GM12872 (cell line): ENCODE results near the gene ERAS.

Experiments used
- CTCF ChIP-seq: IDR thresholded peaks from 3 replicates; pipeline ENCODE4 v1.5.1; 2011; ENCODE audit warnings: low read depth, mild to moderate bottlenecking, low read length, moderate library complexity; ENCODE audit not compliant: insufficient read depth

The ERAS gene

GRCh38 chrX:48826135-48826875 is at the start of gene ERAS:
ERAS (plus strand) TSS chrX:48826513; CDS start chrX:48829124, 2,611 bp downstream.
- TF ChIP-seq CTCF: peak; percentile 44

GRCh38 chrX:48776818-48777439 is 49.4 kb upstream of the ERAS start:
- no peak for TF ChIP-seq CTCF

GRCh38 chrX:48779399-48779798 is 46.9 kb upstream of the ERAS start:
- no peak for TF ChIP-seq CTCF

- TF ChIP-seq CTCF: no peak
These were observed 44.6 kb upstream of the ERAS start for GRCh38 chrX:48781705-48782104.

GRCh38 chrX:48782216-48782615 is 44.1 kb upstream of the ERAS start:
- no peak for TF ChIP-seq CTCF

- TF ChIP-seq CTCF: no peak
These were observed 43.5 kb upstream of the ERAS start for GRCh38 chrX:48782795-48783194.

- TF ChIP-seq CTCF: no peak
These were observed 41.6 kb upstream of the ERAS start for GRCh38 chrX:48784726-48785125.
